ENCODE measurements around the gene TMEM175.

The TMEM175 gene

DNA sequence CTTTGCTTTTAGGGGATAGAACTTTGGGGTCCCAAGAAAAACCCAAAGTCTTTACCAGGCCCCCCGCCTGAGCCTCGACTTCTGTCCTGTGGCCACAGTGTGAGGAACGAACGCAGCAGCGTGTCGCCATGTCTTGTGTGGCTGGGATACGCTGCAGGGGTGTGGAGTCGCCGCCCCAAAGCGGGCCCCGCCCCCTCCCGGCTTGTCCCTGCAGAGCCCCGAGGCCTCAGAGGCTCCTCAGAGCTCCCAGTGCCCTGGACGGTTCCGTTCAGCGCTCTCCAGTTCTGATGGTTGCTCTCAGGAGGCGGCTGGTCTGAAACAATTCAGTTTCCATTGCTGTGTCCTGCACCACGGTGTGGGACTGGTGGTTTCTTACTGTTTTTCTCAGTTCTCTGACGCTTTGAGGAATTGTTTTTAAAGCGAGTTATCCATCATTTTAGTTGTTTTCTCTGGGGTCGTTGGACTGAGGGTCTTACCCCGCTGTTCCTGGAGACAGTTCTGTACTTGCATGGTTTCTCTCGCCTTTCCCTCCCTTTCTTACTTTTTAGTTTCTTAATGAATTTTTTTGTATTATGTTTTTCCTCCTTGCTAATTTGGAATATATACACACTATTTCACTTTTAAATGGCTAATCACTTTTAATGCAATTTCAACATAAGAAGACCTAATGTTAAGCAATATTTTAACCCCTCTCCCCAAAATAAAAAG is 53.0 kb downstream of the TMEM175 start:
- H3K4me3 ChIP-seq (ENCODE audit: low read length) = peak overlapping the region; percentile 32
- no peak for TF ChIP-seq CTCF (conservative IDR thresholded peaks at IDR 0.05; ENCODE audit: low read depth, low read length)
- no peak for DNase-seq (ENCODE audit: low read depth)

GRCh38 chr4:986428-986878 is 54.2 kb downstream of the TMEM175 start:
- TF ChIP-seq CTCF (conservative IDR thresholded peaks at IDR 0.05; ENCODE audit: low read depth, low read length) = no peak
- H3K4me3 ChIP-seq (ENCODE audit: low read length) = peak overlapping the region; percentile 70
- no peak for DNase-seq (ENCODE audit: low read depth)

DNA sequence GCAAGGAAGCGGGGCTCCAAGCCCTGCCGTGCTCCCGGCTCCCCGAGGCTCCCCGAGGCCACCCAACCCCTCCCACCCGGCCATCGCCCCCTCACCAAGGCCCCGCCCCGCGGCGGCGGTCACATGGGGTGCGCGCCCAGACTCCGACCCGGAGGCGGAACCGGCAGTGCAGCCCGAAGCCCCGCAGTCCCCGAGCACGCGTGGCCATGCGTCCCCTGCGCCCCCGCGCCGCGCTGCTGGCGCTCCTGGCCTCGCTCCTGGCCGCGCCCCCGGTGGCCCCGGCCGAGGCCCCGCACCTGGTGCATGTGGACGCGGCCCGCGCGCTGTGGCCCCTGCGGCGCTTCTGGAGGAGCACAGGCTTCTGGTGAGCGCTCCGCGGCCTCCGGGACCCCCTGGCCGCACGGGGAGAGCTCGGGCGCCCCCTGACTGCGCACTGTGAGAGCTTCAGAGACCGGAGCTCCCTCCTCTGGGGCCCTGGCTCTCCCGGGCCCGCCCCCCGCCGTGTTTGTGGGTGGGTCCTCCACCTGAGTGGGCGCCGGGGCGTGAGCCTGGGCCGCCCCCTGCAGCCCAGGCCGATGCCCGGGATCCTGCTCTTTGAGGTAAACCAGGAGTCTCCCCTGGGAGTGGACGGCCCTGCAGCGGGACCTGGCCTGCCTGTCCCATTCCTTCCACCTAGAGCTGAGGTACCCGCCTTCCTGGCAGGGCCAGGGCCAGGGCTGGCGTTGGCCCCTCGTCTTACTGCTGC is 54.8 kb downstream of the TMEM175 start, which contains the start of gene IDUA:
Gene IDUA (plus strand): TSS at position 166 of the 745 bp plus-strand sequence. CDS start 41 bp downstream, at position 207.
- H3K4me3 ChIP-seq (ENCODE audit: low read length) = peak within 1 kb of the TSS; percentile 70
- no peak for DNase-seq (ENCODE audit: low read depth)
- peak; percentile 56 for TF ChIP-seq CTCF (conservative IDR thresholded peaks at IDR 0.05; ENCODE audit: low read depth, low read length)

GRCh38 chr4:987624-988513 is 55.6 kb downstream of the TMEM175 start:
- H3K4me3 ChIP-seq (ENCODE audit: low read length) = peak overlapping the region; percentile 70
- no peak for TF ChIP-seq CTCF (conservative IDR thresholded peaks at IDR 0.05; ENCODE audit: low read depth, low read length)
- DNase-seq (ENCODE audit: low read depth) = no peak

DNA sequence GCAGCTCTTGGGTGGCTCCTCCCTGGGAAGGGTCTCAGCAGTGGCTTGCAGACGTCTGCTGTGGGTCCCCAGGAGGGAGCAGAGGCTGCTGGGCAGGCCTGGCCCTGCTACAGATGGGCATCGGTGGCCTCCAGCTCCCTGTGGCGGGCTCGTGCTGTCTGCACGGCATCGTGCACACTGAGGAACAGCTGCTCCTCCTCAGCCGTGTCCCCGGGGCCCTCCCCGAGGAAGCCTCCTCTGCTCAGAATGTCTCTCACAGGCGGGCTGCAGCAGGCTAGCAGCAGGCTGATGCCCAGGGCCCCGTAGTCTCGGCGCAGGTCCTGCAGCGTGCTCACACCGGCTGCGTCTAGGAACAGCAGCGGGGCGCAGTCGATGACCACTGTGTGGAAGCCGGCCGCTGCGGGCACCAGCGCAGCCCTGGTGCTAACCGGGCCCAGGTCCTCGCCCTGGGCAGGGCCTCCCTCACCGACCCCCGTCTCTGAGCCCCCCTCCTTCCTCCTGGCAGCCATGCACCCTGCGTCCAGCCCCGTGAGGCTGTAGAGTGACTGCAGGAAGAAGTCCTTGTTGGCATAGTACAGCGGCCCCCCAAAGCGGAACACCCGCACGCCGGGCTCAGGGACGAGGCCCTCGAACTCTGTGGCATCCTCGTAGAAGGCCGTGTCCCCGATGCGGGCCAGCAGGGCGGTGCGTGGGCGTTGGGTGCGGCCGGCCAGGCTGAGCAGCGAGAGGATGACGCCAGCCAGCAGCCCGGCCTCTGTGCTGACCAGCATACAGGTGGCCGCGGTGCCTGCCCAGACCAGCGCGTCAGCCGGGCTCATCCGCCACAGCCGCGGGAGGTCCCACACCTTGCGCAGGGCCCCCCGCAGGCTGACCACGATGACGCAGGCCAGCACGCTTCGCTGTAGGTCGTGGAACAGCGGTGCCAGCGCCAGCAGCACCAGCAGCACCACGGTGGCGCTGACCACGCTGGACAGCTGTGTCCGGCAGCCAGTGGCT is 56.8 kb downstream of the TMEM175 start:
- TF ChIP-seq CTCF (conservative IDR thresholded peaks at IDR 0.05; ENCODE audit: low read depth, low read length) = no peak
- DNase-seq (ENCODE audit: low read depth) = no peak
- no peak overlapping the region for H3K4me3 ChIP-seq (ENCODE audit: low read length)
